Measurements from ENCODE around the gene SLC10A2.

The SLC10A2 gene

GRCh38 chr13:103007427-103007762 lies 58.8 kb downstream of the SLC10A2 start:
- Histone ChIP-seq H3K9ac (ENCODE audit: low read depth, low read length, poor library complexity, severe bottlenecking) (no peak overlapping the region), H3K36me3 (ENCODE audit: insufficient read depth, low read length) (no peaks in the 10 kb centered on the region), H3K27me3 (ENCODE audit: insufficient read depth, low read length, poor library complexity, severe bottlenecking) (no peaks in the 10 kb centered on the region), H3K4me1 (ENCODE audit: insufficient read depth, low read length, poor library complexity, severe bottlenecking) (no peaks in the 10 kb centered on the region), H3K79me2 (ENCODE audit: insufficient read depth, low read length) (no peaks in the 10 kb centered on the region), H4K20me1 (ENCODE audit: insufficient read depth, low read length, poor library complexity, severe bottlenecking) (no peaks in the 10 kb centered on the region), H3F3A (ENCODE audit: low read depth) (no peaks in the 10 kb centered on the region), H3K9me2 (replicated peaks; ENCODE audit: low read depth, low read length) (no peaks in the 10 kb centered on the region), H3K4me2 (ENCODE audit: low read depth, low read length, poor library complexity, severe bottlenecking) (no peak overlapping the region), H3K9me3 (ENCODE audit: insufficient read depth, low read depth, low read length) (no peaks in the 10 kb centered on the region), H2AFZ (ENCODE audit: low read length) (no peak overlapping the region), H3K4me3 (ENCODE audit: low read length, poor library complexity, severe bottlenecking) (no peak overlapping the region)
- TF ChIP-seq CTCF (conservative IDR thresholded peaks at IDR 0.05; ENCODE audit: low read length) (no peak), EZH2phosphoT487 (IDR thresholded peaks at IDR 0.05; ENCODE audit: borderline replicate concordance) (no peak)

GRCh38 chr13:103006641-103007426 lies 59.4 kb downstream of the SLC10A2 start:
- H3K4me2 ChIP-seq (ENCODE audit: low read depth, low read length, poor library complexity, severe bottlenecking) = no peak overlapping the region
- no peaks in the 10 kb centered on the region for H3K27me3 ChIP-seq (ENCODE audit: insufficient read depth, low read length, poor library complexity, severe bottlenecking)
- no peak for TF ChIP-seq EZH2phosphoT487 (IDR thresholded peaks at IDR 0.05; ENCODE audit: borderline replicate concordance)
- TF ChIP-seq CTCF (conservative IDR thresholded peaks at IDR 0.05; ENCODE audit: low read length) = no peak
- no peaks in the 10 kb centered on the region for H3K4me1 ChIP-seq (ENCODE audit: insufficient read depth, low read length, poor library complexity, severe bottlenecking)
- no peaks in the 10 kb centered on the region for H4K20me1 ChIP-seq (ENCODE audit: insufficient read depth, low read length, poor library complexity, severe bottlenecking)
- no peaks in the 10 kb centered on the region for H3K79me2 ChIP-seq (ENCODE audit: insufficient read depth, low read length)
- no peaks in the 10 kb centered on the region for H3K36me3 ChIP-seq (ENCODE audit: insufficient read depth, low read length)
- H3K4me3 ChIP-seq (ENCODE audit: low read length, poor library complexity, severe bottlenecking) = no peak overlapping the region
- H2AFZ ChIP-seq (ENCODE audit: low read length) = no peak overlapping the region
- no peaks in the 10 kb centered on the region for H3K9me3 ChIP-seq (ENCODE audit: insufficient read depth, low read depth, low read length)
- H3F3A ChIP-seq (ENCODE audit: low read depth) = no peaks in the 10 kb centered on the region
- no peaks in the 10 kb centered on the region for H3K9me2 ChIP-seq (replicated peaks; ENCODE audit: low read depth, low read length)
- H3K9ac ChIP-seq (ENCODE audit: low read depth, low read length, poor library complexity, severe bottlenecking) = no peak overlapping the region

- no peak overlapping the region for H3K4me3 ChIP-seq (ENCODE audit: low read length, poor library complexity, severe bottlenecking)
- H3K9me2 ChIP-seq (replicated peaks; ENCODE audit: low read depth, low read length) = no peaks in the 10 kb centered on the region
- H2AFZ ChIP-seq (ENCODE audit: low read length) = no peak overlapping the region
Observed at GRCh38 chr13:103004661-103005345, 61.4 kb downstream of the SLC10A2 start.

More at GRCh38 chr13:103004661-103005345, 61.4 kb downstream of the SLC10A2 start:
- H3K79me2 ChIP-seq (ENCODE audit: insufficient read depth, low read length) = no peaks in the 10 kb centered on the region
- no peaks in the 10 kb centered on the region for H3K27me3 ChIP-seq (ENCODE audit: insufficient read depth, low read length, poor library complexity, severe bottlenecking)
- H3K9me3 ChIP-seq (ENCODE audit: insufficient read depth, low read depth, low read length) = no peaks in the 10 kb centered on the region
- no peak overlapping the region for H3K9ac ChIP-seq (ENCODE audit: low read depth, low read length, poor library complexity, severe bottlenecking)
- H3F3A ChIP-seq (ENCODE audit: low read depth) = no peaks in the 10 kb centered on the region
- H4K20me1 ChIP-seq (ENCODE audit: insufficient read depth, low read length, poor library complexity, severe bottlenecking) = no peaks in the 10 kb centered on the region
- H3K36me3 ChIP-seq (ENCODE audit: insufficient read depth, low read length) = no peaks in the 10 kb centered on the region
- H3K4me1 ChIP-seq (ENCODE audit: insufficient read depth, low read length, poor library complexity, severe bottlenecking) = no peaks in the 10 kb centered on the region
- no peak for TF ChIP-seq CTCF (conservative IDR thresholded peaks at IDR 0.05; ENCODE audit: low read length)
- no peak for TF ChIP-seq EZH2phosphoT487 (IDR thresholded peaks at IDR 0.05; ENCODE audit: borderline replicate concordance)
- no peak overlapping the region for H3K4me2 ChIP-seq (ENCODE audit: low read depth, low read length, poor library complexity, severe bottlenecking)
